ENCODE measurements around the gene HCK.
A peak's percentile ranks its signal among the peaks of the same experiment; 100 is the strongest.

The HCK gene

DNA sequence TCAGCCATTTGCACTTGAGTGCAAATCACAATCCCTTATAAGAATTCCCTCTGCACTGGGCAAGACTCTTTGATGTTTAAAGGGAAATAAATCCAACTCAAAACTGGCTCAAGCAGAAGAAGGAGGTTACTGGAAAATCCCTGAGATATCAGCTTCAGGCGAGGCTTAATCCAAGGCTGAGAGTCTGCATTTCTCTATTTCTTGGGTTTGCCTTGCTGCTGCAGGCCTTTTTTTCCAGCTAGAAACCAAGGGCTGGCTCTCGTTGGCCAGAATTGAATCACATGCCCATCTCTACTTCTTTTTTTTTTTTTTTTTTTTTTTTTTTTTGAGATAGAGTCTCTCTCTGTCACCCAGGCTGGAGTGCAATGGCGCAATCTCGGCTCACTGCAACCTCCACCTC is 11.7 kb downstream of the HCK start:
- no peak for DNase-seq

GRCh38 chr20:32064667-32065066 is 12.6 kb downstream of the HCK start:
- no peak for DNase-seq

GRCh38 chr20:32067234-32067821 is 15.3 kb downstream of the HCK start:
- DNase-seq = no peak

DNA sequence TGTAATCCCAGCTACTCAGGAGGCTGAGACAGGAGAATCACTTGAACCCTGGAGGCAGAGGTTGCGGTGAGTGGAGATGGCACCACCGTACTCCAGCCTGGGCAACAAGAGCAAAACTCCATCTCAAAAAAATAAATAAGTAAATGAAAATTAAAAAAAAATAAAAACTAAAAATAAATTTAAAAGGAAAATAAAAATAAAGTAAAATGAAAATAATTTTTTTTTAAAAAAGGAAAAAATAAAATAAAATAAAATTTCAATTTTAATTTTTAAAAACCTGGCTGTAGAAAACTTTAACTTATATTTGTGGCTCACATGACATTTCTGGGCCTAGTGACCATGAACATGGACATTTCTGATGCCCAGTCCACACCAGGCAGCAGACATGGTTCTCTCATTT is 16.1 kb downstream of the HCK start:
- no peak for DNase-seq

DNA sequence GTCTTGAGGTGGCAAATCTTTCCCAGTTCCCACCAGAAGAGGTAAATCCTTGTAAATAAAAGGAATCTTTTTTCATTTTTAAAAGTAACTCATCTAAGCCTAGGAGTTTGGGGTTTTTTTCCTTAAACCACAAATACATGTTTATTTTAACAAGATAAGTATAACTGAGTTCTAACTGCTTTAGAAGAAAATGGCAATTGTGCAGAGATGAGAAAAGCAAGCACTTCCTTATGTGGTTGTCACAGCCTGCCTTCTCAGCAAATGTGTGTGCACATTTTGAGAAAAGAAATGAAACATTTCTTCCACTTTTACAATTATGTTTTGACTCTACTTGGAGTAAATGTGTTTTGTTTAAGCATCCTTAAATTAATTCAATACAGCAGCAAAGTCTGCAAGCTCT is 17.7 kb downstream of the HCK start:
- DNase-seq = no peak

GRCh38 chr20:32070282-32070681 is 18.2 kb downstream of the HCK start:
- no peak for DNase-seq

DNA sequence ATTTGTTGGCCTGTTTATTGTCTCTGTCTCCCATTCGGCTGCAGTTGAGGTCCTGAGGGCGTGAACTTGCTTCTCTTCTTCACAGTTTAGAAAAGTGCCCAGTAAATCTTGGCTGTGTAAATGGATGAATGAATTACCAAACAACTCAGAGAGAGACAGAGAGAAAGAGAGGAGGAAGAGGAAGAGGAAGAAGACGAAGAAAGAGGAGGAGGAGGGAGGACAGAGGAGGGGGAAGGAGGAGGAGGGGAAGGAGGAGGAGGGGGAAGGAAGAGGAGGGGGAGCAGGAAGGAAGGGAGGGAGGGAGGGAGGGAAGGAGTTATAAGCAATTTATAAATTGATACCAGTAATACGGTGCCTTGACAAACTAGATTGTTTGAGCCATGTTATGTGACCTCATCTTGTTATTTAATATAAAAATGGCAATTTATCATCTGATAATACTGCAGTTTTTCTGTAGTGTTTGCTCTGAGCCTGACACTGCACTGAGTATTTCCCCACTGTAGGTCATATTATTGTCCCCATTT is 18.7 kb downstream of the HCK start:
- DNase-seq = no peak

- no peak for DNase-seq
These were observed 19.5 kb downstream of the HCK start for GRCh38 chr20:32071395-32072167.

DNA sequence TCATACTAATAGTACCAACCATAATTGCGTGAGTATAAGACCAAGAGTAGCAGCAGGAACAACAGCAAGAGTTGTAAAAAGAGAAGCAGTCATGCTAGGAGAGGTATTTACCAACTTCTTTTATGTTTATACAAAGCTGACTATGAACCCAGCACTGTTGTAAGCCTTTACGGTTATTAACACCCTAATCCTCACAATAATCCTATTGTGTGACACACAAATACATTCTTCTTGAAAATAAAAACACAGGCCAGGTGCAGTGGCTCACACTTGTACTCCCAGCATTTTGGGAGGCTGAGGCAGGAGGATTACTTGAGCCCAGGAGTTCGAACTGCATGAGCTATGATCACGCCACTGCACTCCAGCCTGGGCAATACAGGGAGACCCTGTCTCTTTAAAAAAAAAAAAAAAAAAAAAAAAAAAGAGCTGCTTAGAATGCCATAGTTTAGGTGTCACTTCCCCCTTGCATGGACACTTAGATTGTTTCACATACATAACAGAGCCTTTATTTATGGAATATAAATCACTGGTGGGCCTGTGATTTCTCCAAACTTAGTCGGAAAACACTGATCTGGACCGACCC is 20.2 kb downstream of the HCK start:
- DNase-seq = no peak

DNA sequence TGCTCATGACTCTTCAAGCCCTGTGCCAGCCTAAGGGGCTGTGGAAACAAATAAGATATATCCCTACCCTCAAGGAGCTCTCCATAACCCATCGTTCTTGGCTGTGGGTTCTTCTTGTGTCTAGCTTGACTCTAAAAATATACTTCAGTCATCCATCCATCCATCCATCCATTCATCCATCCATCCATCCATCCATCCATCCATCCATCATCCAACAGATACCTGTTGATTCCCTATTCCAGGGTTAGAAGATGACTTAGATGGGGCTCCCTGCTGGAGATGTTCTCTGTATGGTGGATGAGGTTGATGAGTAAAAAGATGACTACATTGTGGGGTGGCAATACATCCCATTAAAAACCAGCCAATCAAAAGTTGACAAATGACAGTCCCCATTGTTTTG is 23.5 kb downstream of the HCK start:
- DNase-seq = no peak

DNA sequence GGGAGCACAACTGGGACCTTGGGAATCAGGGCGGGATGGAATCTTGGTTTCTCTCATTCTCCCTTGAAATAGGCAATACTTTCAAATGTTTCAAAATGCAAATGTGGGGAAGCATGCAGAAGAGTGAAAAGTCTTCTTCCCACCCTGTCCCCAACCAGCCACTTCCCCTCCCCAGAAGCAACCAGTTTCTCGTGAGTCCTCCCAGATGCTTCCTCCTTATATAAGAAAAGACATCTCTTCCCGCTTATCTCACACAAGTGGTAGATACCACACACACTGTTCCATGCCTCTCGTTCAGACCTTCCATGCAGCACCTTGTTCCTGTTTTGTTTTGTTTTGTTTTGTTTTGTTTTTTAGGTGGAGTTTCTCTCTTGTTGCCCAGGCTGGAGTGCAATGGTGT is 25.1 kb downstream of the HCK start:
- DNase-seq = no peak

GRCh38 chr20:32078322-32078721 is 26.3 kb downstream of the HCK start:
- no peak for DNase-seq

DNA sequence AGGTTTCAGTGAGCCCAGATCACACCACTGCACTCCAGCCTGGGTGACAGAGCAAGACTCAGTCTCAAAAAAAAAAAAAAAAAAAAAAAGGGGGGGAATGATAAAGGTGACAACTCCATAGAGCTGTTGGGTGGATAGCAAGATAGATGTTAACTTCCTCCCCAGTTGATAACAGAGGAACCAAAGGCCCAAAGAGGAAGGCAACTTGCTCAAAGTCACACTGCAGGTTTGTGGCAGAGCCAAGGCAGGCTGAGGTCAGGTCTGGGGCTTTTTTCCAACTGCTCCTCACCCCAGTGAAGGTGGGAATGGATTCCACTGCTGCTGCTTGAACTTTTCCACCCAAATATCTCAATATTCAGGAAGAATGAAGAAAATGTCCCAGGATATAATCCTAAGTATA is 26.7 kb downstream of the HCK start:
- no peak for DNase-seq

DNA sequence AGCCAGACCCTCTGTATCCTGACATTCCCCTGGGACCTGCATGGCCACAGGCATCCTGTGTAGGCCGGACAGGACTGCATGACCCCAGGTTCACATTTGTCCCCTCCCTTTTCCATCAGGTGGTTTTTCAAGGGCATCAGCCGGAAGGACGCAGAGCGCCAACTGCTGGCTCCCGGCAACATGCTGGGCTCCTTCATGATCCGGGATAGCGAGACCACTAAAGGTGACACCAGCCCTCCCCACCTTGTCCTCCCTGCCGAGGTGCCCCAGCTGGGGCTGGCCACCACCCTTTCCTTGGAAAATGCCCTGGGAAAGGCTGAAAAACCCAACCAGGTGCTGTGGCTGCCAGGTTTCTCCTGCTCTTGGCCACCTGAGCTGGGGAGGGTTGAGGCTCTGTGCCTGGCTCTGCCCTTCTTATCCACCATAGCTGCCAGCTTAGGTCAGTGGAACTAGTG is 27.6 kb downstream of the HCK start:
- DNase-seq = no peak

GRCh38 chr20:32080783-32081182 is 28.7 kb downstream of the HCK start:
- DNase-seq = no peak

GRCh38 chr20:32083469-32083868 is 31.4 kb downstream of the HCK start:
- no peak for DNase-seq

- no peak for DNase-seq
These were observed 35.0 kb downstream of the HCK start for GRCh38 chr20:32087070-32087469.

- DNase-seq = no peak
These were observed 36.7 kb downstream of the HCK start for GRCh38 chr20:32088759-32089158.

DNA sequence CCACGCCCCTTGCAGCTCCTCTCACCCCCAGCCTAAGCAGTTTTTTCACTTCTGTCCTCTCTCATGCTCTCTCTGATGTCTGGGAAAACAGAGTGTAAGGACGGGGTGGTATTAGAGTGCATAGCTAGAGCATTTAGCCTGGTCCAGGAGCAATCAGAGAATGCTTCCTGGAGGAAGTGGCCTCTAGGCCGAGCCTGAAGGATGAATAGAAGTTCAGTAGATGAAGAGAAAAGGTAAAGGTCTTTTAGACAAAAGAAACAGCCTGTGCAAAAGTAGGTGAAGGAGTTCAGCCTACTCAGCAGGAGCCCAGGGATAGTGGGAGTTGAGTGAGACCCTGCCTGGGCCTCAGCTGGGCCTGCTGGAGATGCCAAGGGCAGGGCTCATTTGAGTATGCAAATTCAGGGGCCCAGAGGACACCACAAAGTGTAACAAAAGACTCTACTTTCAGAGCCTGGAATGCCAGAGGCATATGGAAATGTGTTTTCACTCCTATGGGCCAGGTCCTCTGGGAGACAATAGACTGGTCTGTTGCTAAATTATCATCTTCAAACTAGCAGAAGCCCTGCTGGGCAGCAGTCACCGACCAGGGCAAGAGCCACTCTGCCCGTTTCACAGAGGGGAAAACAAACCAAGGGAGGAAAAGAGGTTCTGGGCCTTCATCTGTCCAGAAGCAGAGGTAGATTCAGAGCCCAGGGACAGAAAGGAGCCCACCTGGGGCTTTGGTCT is 37.8 kb downstream of the HCK start:
- DNase-seq = no peak

DNA sequence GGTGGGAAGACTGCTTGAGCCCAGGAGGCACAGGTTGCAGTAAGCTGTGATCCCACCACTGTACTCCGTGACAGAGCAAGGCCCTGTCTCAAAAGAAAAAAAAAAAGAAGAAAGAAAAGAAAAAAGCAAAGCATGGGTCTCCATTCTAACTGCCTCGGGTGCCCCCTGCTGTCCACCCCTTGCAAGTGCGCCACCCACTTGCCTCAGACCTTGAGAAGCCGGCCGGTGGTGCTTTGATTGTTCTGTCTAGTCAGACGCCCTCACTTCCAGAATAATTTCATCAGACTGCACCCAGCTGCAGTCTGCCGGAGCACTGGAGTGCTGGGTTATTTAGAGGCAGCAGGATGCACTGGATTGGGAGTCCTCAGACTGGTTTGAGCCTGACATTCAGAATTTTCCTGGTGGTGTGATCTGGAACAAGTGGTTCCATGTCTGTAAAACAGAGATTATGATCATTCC is 39.9 kb downstream of the HCK start:
- DNase-seq = peak; percentile 72 to 78

- DNase-seq = no peak
These were observed 46.7 kb downstream of the HCK start for GRCh38 chr20:32098786-32099185.

DNA sequence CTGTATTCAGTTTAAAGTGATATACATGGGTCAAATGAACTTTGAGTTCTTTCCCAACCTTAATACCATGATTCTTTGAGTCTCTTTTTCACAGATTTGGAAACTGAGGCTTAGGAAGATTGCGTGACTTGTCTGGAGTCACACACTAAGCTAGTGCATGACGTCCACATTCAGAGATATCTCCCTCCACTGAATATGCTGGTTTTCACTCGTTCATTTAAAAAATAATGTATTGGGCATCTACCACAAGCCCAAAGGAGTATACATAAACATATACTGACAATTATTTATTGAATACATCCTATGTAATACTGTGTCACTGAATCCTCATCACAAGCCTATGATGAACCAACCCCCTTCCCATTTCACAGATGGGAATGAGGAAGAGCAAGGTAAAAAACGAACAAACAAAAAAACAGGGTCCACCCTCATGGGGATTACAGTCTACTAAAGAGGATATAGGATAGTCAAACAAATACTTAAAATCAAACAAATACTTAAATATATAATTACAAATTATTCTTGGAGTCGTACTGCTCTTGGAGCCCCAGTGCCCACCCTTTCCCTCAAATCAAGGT is 56.9 kb downstream of the HCK start:
- DNase-seq = no peak

Data from activated CD4-positive, alpha-beta T cell treated with anti-CD3 and anti-CD28 coated beads for 4 hours (primary cell).